ENCODE data around the gene LILRB4. TPM values are rescaled to one million over a fixed set of nuclear protein-coding genes. Genes with fewer than 3 reads are reported as not detected.

LILRB4 gene
- total RNA-seq: not detected in 3 replicates

- Mint-ChIP-seq H3K27me3 (ENCODE audit: low read depth) (no peaks in the 10 kb centered on the region), H3K4me3 (no peak within 1 kb of the TSS), H3K36me3 (peaks cover 7% of the 10 kb centered on the region), H3K4me1 (no peaks in the 10 kb centered on the region), H3K27ac (no peak within 1 kb of the TSS), H3K9me3 (peaks cover 50% of the 10 kb centered on the region)
- no peak for TF ChIP-seq CTCF (IDR thresholded peaks at IDR 0.05; ENCODE audit: unreplicated experiment)
- no peak for DNase-seq (ENCODE audit: low spot score in 2 of 2, unreplicated experiment in 2 of 2)
These were observed at the start of gene LILRB4 for GRCh38 chr19:54662730-54663129. Gene LILRB4, plus strand, starts transcription at chr19:54662985. Its CDS starts 49 bp downstream, at chr19:54663034.

GRCh38 chr19:54614726-54615125, 48.1 kb upstream of the LILRB4 start:
- Mint-ChIP-seq H3K4me3 (no peak overlapping the region), H3K27me3 (ENCODE audit: low read depth) (no peaks in the 10 kb centered on the region), H3K27ac (no peak overlapping the region), H3K9me3 (peaks cover 73% of the 10 kb centered on the region), H3K36me3 (peaks cover 2% of the 10 kb centered on the region), H3K4me1 (no peaks in the 10 kb centered on the region)
- no peak for DNase-seq (ENCODE audit: low spot score in 2 of 2, unreplicated experiment in 2 of 2)
- TF ChIP-seq CTCF (IDR thresholded peaks at IDR 0.05; ENCODE audit: unreplicated experiment): no peak

GRCh38 chr19:54616057-54616456, 46.7 kb upstream of the LILRB4 start:
- Mint-ChIP-seq H3K36me3 (peaks cover 2% of the 10 kb centered on the region), H3K4me1 (no peaks in the 10 kb centered on the region), H3K27ac (no peak overlapping the region), H3K4me3 (no peak overlapping the region), H3K27me3 (ENCODE audit: low read depth) (no peaks in the 10 kb centered on the region), H3K9me3 (peaks cover 66% of the 10 kb centered on the region)
- no peak for TF ChIP-seq CTCF (IDR thresholded peaks at IDR 0.05; ENCODE audit: unreplicated experiment)
- no peak for DNase-seq (ENCODE audit: low spot score in 2 of 2, unreplicated experiment in 2 of 2)

GRCh38 chr19:54616821-54617560, 45.8 kb upstream of the LILRB4 start:
- no peak for DNase-seq (ENCODE audit: low spot score in 2 of 2, unreplicated experiment in 2 of 2)
- H3K4me3 Mint-ChIP-seq: no peak overlapping the region
- H3K27me3 Mint-ChIP-seq (ENCODE audit: low read depth): no peaks in the 10 kb centered on the region
- no peak overlapping the region for H3K27ac Mint-ChIP-seq
- peaks cover 65% of the 10 kb centered on the region for H3K9me3 Mint-ChIP-seq
- peaks cover 2% of the 10 kb centered on the region for H3K36me3 Mint-ChIP-seq
- TF ChIP-seq CTCF (IDR thresholded peaks at IDR 0.05; ENCODE audit: unreplicated experiment): no peak
- no peaks in the 10 kb centered on the region for H3K4me1 Mint-ChIP-seq

GRCh38 chr19:54620464-54620863, 42.3 kb upstream of the LILRB4 start:
- Mint-ChIP-seq H3K4me3 (no peak overlapping the region), H3K36me3 (no peaks in the 10 kb centered on the region), H3K27me3 (ENCODE audit: low read depth) (no peaks in the 10 kb centered on the region), H3K27ac (no peak overlapping the region), H3K9me3 (peaks cover 59% of the 10 kb centered on the region), H3K4me1 (no peaks in the 10 kb centered on the region)
- DNase-seq (ENCODE audit: low spot score in 2 of 2, unreplicated experiment in 2 of 2): no peak
- no peak for TF ChIP-seq CTCF (IDR thresholded peaks at IDR 0.05; ENCODE audit: unreplicated experiment)
